Nephron (organoid): Measurements from ENCODE around the gene TSACC.

Source experiments
- H3K27ac Mint-ChIP-seq, 3 experiments: 2 replicates each; pipeline ENCODE4 v1.8.0; 2020; ENCODE audit warnings: mixed read lengths in 3 of 3, mild to moderate bottlenecking in 2 of 3, moderate library complexity in 1 of 3
- H3K27me3 Mint-ChIP-seq: 2 replicates; pipeline ENCODE4 v1.8.0; 2021; ENCODE audit warnings: low read depth, mild to moderate bottlenecking, moderate library complexity, mixed read lengths
- H3K36me3 Mint-ChIP-seq: 2 replicates; pipeline ENCODE4 v1.8.0; 2020; ENCODE audit warnings: low read depth, mixed read lengths
- H3K4me1 Mint-ChIP-seq: 2 replicates; pipeline ENCODE4 v1.8.0; 2020; ENCODE audit warnings: mixed read lengths
- H3K4me3 Mint-ChIP-seq, 3 experiments: 2 replicates each; pipeline ENCODE4 v1.8.0; 2020; ENCODE audit warnings: mild to moderate bottlenecking in 3 of 3, mixed read lengths in 3 of 3, moderate library complexity in 2 of 3
- H3K9me3 Mint-ChIP-seq: 2 replicates; pipeline ENCODE4 v1.8.0; 2020; ENCODE audit warnings: mixed read lengths
- TF ChIP-seq, protein P1 (sequence below), 3 experiments: fragments of 200-600 bp; sonication (generic); IDR thresholded peaks; one replicate each; pipeline ENCODE4 v1.5.0; 2021; ENCODE audit warnings: antibody characterized with exemption in 3 of 3; ENCODE audit not compliant: unreplicated experiment in 3 of 3

Gene TSACC

DNA sequence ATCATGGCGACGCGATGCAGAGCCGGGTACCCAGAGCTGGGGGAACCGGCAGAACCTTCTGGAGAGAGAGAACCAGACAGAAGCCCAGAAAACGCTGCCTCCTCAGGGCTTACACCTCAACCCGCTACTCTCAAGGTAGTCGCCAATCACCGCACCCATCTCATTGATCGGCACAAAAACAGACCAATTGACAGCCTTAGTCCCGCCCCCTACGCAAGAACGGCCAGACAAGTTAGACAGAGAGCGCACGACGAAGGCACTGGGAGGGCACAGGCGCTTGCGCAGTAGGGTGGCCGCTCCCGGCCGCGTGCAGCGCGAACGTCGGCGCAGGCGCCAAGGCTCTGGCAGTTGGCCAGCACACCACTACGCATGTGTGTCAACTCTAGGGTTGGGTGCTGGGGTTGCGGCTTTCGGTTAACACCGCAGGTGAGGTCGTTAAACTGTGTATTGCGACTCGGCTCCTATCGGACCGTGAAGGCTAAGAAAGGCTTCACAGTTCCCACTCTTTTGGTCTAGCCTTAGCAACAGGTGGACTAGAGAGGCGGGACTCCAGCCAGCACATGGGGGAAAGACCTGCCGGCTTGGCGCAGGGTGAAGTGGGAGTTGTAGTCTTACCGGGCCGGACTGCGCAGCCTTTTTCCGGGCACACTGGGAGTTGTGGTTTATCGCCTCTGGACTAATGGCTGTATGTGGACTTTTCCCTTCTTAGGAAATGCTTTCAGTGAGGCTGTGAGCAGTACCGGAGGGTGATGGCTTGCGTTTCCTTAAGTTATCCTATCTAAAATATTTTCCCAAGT is at the start of gene TSACC, which contains the start of gene CCT3:
Gene TSACC, plus strand, starts transcription at position 347 of the 797 bp plus-strand sequence. CDS start 1,232 bp downstream, outside the sequence.
Gene CCT3, minus strand, starts transcription at position 113 of the 797 bp plus-strand sequence. Its CDS starts 108 bp downstream, at position 5.
- H3K9me3 Mint-ChIP-seq: no peaks in the 10 kb centered on the region
- peak within 1 kb of the TSS; percentile 84 to 97 (median 93) for H3K27ac Mint-ChIP-seq
- peaks cover 22% of the 10 kb centered on the region for H3K36me3 Mint-ChIP-seq
- no peaks in the 10 kb centered on the region for H3K27me3 Mint-ChIP-seq
- H3K4me3 Mint-ChIP-seq: peak within 1 kb of the TSS; percentile 98 to 99 (median 98)
- H3K4me1 Mint-ChIP-seq: peaks cover 23% of the 10 kb centered on the region
- TF ChIP-seq, protein P1, sequence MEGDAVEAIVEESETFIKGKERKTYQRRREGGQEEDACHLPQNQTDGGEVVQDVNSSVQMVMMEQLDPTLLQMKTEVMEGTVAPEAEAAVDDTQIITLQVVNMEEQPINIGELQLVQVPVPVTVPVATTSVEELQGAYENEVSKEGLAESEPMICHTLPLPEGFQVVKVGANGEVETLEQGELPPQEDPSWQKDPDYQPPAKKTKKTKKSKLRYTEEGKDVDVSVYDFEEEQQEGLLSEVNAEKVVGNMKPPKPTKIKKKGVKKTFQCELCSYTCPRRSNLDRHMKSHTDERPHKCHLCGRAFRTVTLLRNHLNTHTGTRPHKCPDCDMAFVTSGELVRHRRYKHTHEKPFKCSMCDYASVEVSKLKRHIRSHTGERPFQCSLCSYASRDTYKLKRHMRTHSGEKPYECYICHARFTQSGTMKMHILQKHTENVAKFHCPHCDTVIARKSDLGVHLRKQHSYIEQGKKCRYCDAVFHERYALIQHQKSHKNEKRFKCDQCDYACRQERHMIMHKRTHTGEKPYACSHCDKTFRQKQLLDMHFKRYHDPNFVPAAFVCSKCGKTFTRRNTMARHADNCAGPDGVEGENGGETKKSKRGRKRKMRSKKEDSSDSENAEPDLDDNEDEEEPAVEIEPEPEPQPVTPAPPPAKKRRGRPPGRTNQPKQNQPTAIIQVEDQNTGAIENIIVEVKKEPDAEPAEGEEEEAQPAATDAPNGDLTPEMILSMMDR (IDR thresholded peaks at IDR 0.05; ENCODE audit: unreplicated experiment in 3 of 3): no peak

DNA sequence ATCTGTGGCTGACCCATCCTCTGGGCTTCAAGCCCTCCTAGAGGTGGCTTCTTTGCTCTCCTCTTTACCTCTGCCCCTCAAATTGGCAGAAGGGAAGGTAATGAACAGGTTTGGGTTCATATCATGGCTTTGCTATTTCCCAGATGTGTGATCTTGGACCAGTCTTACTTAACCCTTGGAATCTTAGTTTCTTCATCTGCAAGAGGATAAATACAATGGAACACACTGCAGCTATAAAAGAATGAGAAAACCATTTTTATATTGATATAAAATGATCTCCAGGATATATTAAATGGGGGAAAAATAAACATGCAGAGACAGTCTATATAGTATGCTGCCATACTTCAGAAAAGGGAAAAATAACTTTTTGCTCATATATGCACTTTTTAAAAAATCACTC is 48.5 kb upstream of the TSACC start:
- Mint-ChIP-seq H3K36me3 (peaks cover 10% of the 10 kb centered on the region), H3K9me3 (no peaks in the 10 kb centered on the region), H3K27ac (no peak overlapping the region), H3K27me3 (no peaks in the 10 kb centered on the region), H3K4me3 (peak overlapping the region in 1 of 3 experiments; percentile 15), H3K4me1 (peaks cover 9% of the 10 kb centered on the region)
- TF ChIP-seq, protein P1 (IDR thresholded peaks at IDR 0.05; ENCODE audit: unreplicated experiment in 3 of 3): no peak

DNA sequence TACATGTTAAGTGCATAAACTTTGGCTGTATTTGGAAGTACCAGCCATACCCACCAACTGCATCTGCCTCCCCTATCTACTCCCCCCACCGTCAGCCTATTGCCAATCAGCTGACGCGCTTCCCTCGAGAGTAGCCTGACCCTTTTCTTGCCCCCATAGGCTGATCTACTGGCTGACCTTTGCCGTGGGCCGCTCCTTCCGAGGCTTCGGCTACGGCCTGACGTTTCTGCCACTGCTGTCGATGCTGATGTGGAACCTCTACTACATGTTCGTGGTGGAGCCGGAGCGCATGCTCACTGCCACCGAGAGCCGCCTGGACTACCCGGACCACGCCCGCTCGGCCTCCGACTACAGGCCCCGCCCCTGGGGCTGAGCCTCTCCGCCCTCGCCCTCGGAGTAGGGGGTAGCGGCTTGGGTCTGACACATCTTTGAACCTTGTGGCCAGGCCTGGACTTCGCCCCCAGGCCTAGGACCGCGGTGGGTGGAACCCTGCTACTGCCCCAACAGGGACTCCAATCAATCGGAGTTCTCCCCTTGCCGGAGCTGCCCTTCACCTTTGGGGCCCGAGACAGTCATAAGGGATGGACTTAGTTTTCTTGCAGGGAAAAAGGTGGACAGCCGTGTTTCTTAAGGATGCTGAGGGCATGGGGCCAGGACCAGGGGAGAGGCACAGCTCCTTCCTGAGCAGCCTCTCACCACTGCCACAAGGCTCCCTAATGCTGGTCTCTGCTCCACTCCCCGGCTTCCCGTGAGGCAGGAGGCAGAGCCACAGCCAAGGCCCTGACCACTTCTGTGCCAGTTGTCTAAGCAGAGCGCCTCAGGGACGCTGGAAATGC is 46.9 kb upstream of the TSACC start:
- Mint-ChIP-seq H3K4me1 (peaks cover 19% of the 10 kb centered on the region), H3K4me3 (peak overlapping the region; percentile 88 to 89 (median 88)), H3K27me3 (no peaks in the 10 kb centered on the region), H3K9me3 (no peaks in the 10 kb centered on the region), H3K36me3 (peaks cover 10% of the 10 kb centered on the region), H3K27ac (peak overlapping the region; percentile 79 to 91 (median 82))
- TF ChIP-seq, protein P1 (IDR thresholded peaks at IDR 0.05; ENCODE audit: unreplicated experiment in 3 of 3): no peak

DNA sequence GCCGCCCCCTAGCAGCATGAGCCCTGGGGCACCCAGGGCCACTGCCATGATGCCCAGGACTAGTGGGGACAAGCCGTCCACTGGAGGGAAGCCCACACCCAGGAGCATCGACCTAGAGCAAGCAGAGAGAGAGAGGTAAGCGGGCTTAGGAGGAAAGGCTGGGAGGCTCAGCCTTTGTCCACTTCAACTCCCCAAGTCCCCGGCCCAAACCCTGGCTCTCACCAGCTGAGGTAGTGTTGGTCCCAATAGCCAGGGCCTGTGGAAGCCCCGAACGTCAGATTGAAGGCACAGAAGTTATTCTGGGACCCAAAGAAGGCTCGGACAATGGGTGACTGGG is 45.3 kb upstream of the TSACC start:
- peaks cover 10% of the 10 kb centered on the region for H3K36me3 Mint-ChIP-seq
- H3K27me3 Mint-ChIP-seq: no peaks in the 10 kb centered on the region
- peaks cover 19% of the 10 kb centered on the region for H3K4me1 Mint-ChIP-seq
- H3K27ac Mint-ChIP-seq: peak overlapping the region in 1 of 3 experiments; percentile 48
- TF ChIP-seq, protein P1 (IDR thresholded peaks at IDR 0.05; ENCODE audit: unreplicated experiment in 3 of 3): no peak
- no peaks in the 10 kb centered on the region for H3K9me3 Mint-ChIP-seq
- H3K4me3 Mint-ChIP-seq: peak overlapping the region; percentile 67 to 68 (median 68)

DNA sequence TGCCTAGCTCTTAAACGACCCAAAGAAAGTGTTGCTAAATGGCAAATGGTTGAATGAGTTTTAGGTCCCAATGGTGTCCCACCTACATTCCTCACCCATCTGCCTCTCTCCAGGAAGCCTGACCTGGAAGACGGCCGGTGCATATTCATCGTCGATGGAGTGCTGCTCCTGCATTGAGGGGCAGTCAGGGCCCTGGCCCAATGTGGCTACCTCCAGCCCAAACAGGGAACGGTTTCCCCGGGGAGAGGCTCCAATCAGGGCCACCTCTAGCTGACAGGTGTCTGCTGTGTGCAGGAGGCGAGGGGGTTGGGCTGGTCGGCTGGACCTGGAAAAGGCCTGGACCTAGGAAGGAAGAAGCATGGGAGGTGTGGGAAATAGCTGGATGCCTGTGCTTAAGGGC is 44.4 kb upstream of the TSACC start:
- H3K4me3 Mint-ChIP-seq: peak overlapping the region; percentile 38 to 92 (median 51)
- no peak overlapping the region for H3K27ac Mint-ChIP-seq
- peaks cover 19% of the 10 kb centered on the region for H3K4me1 Mint-ChIP-seq
- peaks cover 6% of the 10 kb centered on the region for H3K36me3 Mint-ChIP-seq
- H3K27me3 Mint-ChIP-seq: no peaks in the 10 kb centered on the region
- TF ChIP-seq, protein P1 (IDR thresholded peaks at IDR 0.05; ENCODE audit: unreplicated experiment in 3 of 3): no peak
- no peaks in the 10 kb centered on the region for H3K9me3 Mint-ChIP-seq
